GM21576 (cell line): ENCODE results near the gene PPP1R9A.

Experiments used
- ATAC-seq: cut with Tn5 transposase; IDR thresholded peaks from one replicate; pipeline ENCODE4 v1.9.1; 2021; ENCODE audit warnings: mild to moderate bottlenecking, moderate library complexity; ENCODE audit not compliant: unreplicated experiment

Gene PPP1R9A

DNA sequence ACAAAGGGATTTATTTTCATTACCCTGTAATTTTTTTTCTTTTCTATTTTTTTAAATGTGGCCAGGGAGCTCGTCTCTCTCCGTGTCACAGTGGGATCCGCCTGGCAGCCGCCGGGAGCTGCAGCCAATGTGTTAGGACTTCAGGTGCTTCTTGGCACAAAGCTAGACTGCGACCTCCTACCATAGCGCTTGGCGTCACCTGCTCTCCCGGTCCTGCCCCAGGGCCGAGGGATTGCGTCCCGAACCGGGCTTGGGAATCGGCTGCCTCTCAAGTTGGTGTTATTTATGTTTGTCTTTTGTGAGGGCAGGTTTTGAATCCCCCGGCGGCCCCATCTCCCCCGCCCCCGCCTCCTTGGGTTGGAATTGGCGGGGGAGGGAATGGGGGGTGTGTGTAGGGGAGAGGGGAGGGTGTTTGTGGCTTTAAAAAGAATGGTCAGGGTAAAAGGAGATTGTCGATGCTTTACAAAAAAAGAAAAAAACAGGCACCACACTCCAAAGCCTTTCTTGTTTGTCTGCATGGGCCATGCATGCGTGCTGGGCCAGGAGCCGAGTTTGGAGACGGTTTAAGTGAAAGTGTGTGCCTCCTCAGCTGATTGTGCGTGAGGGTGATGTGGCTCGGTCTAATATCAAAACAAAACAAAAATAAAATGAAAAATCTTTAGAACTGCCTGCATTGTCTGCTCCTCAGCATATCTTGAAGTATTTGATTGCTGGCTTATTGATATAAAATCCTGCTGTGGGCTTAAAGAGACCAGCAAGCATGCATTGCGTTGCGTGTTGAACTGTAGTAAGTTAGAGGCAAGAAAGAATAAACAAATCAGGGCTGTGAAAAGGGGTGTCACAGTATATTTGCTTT, 1.2 kb downstream of the PPP1R9A start:
- no peak for ATAC-seq

- ATAC-seq, result no peak
These were observed 1.7 kb downstream of the PPP1R9A start for GRCh38 chr7:94909179-94909466.

DNA sequence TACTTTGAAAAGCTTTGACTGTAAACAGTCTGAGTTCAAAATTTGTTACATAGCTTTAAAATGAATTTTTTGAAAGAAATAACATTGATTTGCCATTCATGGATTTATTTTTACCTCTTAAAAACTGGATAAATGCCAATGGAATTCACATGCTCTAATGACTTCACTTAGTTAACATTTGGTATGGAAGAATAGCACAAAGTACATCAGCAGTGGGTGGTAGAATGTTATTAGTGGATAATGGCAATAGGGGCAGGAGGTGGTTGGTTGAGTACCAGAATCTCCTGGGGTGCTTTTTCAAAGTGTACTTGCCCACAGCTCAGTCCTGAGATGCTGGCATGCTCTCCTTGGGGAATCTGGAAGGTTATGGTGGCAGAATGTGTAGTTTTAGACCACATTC, 4.7 kb downstream of the PPP1R9A start:
- no peak for ATAC-seq

DNA sequence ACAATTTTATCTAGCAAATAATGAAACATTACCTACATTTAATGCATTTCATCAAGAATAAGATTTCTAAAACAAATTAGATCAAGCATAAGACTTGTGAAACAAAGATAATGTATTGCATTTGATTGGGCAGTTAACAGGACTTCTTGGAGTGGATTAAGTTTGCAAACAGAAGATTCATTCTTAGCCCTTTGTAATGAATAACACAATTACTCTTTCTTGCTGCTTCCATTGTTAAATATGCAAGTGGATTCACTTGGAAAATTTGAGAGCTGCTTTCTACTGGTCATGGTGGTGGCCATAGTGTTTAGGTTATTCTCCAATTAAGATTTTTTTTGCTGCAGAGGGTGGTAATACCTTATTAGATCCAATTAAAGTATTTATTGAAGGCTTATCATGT, 6.0 kb downstream of the PPP1R9A start:
- ATAC-seq, result no peak

- ATAC-seq, result no peak
These were observed 14.5 kb downstream of the PPP1R9A start for GRCh38 chr7:94921911-94922310.

DNA sequence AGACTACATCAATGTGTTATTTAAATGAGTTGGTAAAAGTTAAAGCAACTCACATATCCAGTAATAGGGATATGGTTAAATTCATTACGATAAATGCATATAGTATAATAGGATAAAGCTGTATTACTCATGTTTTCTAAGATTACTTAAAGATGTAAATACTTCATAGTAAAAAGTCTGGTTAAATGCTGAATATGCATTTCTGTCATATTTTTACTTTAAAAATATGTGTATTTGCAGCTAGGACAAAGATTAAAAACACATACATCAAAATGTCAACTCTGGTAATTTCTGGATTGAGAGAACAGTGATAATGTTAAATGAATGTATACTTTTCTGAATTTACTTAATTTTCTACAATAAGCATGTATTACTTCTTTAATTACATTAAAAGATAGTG, 15.1 kb downstream of the PPP1R9A start:
- no peak for ATAC-seq

DNA sequence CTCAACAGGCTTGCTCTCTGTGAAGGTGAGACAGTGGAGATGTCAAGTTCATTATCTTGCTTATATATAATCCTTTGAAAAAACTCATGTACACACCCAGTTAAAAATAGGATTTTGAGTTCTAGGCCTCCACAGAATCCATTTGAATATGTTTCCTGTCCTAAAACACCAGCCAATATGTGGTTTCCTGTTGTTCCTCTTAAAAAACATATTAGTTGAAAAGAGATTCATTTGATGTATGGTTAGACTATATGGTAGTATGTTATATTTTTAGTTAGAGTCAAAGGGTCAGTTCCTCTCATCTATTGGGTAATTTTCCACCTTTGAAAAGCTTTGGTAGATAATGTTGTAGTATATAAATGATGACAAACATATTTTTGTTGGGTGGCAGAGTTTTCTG, 16.0 kb downstream of the PPP1R9A start:
- ATAC-seq, result no peak

DNA sequence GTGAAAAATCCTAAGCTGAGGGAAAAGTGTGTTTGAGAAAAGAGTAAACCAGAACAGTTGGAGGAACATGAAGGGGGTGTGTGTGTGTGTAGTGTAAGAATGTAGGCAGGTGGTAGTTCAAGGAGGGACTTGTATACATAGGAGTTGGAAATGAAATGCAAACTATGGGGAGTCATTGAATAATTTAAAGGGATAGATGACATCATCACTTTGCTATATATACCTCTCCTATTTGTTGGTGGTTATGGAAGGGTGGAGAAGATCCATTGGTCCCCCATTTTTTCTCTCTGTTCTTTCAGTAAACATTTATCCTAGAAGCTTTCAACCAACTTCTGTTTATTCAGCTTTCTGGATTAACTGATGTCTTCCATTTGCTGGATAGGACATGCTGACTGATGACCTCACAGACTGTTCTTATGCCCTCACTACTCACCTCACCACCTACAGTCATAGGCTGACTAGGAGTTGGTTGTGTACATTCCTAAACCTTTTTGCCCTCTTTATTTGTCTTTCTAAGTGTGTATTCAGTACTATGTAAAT, 20.8 kb downstream of the PPP1R9A start:
- ATAC-seq, result no peak

- ATAC-seq, result no peak
These were observed 26.0 kb downstream of the PPP1R9A start for GRCh38 chr7:94933256-94933990.

DNA sequence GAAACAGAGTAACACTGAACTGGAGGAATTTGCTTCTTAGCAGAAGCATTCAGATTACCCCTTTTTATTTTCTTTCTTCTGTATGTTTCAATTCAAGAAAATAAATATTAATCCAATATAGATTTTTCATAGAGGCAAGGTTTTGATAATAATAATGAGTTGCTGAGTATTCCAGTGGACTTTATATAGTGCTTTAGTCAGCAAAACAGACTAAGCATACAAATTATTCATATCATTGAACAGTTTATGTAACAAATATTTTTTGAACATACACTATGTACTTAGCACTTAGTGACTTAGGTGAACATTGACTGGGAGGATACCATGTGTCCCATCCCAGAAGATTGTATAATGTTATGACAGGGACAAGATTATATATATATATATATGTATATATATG, 32.0 kb downstream of the PPP1R9A start:
- no peak for ATAC-seq

- no peak for ATAC-seq
These were observed 32.8 kb downstream of the PPP1R9A start for GRCh38 chr7:94940241-94940640.

- ATAC-seq, result no peak
These were observed 34.6 kb downstream of the PPP1R9A start for GRCh38 chr7:94941844-94942632.

DNA sequence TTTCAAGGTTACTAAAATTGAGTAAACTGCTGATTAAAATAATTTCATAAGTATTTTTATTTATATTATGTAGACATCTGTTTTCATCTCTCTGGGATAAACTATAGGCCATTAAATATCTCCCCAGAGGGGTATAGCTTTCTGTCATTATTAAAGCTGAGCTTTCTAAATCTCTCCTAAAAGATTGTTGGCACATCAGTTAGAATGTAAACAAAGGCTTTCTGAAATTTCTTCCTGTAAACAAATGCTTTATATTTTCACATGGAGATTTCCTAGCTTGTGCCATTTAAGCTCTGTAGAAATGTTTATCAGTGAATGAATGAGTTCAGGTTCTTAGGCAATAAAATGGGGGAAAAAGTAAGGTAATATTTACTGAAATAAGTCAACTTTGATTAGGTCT, 35.7 kb downstream of the PPP1R9A start:
- no peak for ATAC-seq

DNA sequence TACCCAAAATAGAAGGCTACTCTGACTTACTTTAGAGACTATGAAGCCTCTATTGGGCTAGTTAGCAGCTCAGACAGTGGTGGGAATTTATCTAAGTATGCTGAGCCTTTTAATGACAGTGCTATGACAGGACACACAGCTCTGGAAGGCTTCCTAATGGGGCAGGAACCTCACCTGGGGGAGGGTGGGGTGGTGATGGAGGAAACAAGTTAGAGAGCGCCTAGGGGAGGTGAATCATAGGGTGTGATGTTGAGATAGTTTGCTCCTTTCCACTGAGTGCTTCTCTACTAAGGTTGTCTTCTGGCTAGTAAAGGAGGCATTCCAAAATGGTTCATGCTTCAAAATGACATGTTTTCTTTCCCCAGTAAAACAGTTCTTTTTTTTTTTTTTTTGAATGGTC, 42.1 kb downstream of the PPP1R9A start:
- ATAC-seq, result no peak

GRCh38 chr7:94955807-94956206, 48.4 kb downstream of the PPP1R9A start:
- ATAC-seq, result no peak

DNA sequence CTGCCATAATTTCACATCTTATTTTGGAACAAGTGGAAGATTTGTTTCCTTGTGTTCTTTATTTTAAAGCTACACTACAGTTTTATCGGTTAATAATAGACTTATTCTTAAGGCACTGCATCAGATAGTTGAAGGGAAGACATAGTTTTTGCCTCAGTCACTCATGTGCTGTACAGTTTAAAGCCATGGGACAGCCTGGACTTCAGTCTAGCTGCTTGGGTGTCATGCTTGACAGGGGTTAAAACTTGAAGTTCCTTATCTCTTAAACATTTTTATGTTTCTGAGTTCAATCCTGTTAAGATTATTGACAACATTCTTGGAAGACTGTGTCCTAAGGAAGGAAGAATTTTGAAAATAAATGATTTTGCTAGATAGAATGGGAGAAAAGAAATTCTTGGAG, 49.7 kb downstream of the PPP1R9A start:
- no peak for ATAC-seq

- no peak for ATAC-seq
These were observed 55.3 kb downstream of the PPP1R9A start for GRCh38 chr7:94962661-94963060.

GRCh38 chr7:94969434-94970084, 62.2 kb downstream of the PPP1R9A start:
- ATAC-seq, result no peak

GRCh38 chr7:94970085-94970576, 62.7 kb downstream of the PPP1R9A start:
- ATAC-seq, result no peak

DNA sequence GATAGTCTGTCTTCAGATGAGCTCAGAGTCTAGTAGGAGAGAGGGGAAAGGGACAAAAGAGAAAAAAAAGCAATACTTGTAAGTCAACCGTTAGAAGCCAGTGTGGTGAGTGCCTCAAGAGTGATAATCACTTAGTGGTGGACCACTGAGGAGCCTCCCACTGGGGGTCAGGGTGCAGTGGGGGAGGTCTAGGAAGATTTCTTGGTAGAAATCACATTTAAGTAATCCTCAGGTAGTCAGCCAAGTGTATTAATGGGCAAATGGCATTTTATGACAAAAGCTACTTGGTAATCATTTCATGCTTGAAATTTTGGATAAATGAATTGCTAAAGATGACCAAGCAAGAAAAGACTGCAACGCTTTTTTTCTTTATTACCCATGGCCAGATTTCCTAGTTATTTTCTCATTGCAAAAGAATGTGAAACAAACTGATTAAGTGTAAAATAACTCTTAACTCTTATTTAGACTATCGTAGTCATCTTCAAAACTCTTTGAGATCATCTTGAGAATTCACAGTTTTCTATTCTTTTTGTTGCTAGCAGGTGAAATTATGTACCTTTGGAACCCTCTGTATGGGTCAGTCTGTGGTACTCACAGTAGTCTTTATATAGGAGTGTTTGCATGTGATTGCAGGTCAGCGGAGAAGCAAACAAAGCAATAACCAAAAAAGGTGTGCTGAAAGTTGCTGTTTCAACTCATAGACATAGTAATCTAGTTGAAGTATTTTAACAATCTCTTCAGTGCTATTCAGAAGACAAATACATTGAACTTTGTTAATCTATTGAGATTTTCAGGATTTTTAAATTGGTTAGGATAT, 63.9 kb downstream of the PPP1R9A start:
- no peak for ATAC-seq
